ENCODE data around the gene GATB. TPM values are rescaled to one million over a fixed set of nuclear protein-coding genes. Genes with fewer than 3 reads are reported as not detected.

Gene GATB
- total RNA-seq, 1 donor from 2014 or later, result 14.2 TPM

- H3K36me3 ChIP-seq, result peaks cover 31% of the 10 kb centered on the region
- ATAC-seq, result no peak
- intact Hi-C loops (cut with DNase I), result no loop called here
- no peak overlapping the region for H3K4me3 ChIP-seq
- no peak for DNase-seq
- H3K4me1 ChIP-seq, result no peaks in the 10 kb centered on the region
- H3K27ac ChIP-seq, result no peak overlapping the region
- TF ChIP-seq CTCF (IDR thresholded peaks at IDR 0.05), result no peak
- H3K9me3 ChIP-seq, result no peaks in the 10 kb centered on the region
- no peaks in the 10 kb centered on the region for H3K27me3 ChIP-seq (ENCODE audit: low read depth)
These were observed 62.6 kb downstream of the GATB start for GRCh38 chr4:151698213-151698612.

- TF ChIP-seq CTCF (IDR thresholded peaks at IDR 0.05), result no peak
- DNase-seq (no peak), ATAC-seq (no peak)
- Histone ChIP-seq H3K4me1 (no peaks in the 10 kb centered on the region), H3K36me3 (peaks cover 2% of the 10 kb centered on the region), H3K27ac (no peak overlapping the region), H3K9me3 (no peaks in the 10 kb centered on the region), H3K27me3 (ENCODE audit: low read depth) (no peaks in the 10 kb centered on the region), H3K4me3 (no peak overlapping the region)
- intact Hi-C loops (cut with DNase I), result no loop called here
These were observed 65.7 kb downstream of the GATB start for GRCh38 chr4:151694961-151695720.

GRCh38 chr4:151692821-151693673 lies 67.8 kb downstream of the GATB start:
- TF ChIP-seq CTCF (IDR thresholded peaks at IDR 0.05), result no peak
- Histone ChIP-seq H3K36me3 (peaks cover 3% of the 10 kb centered on the region), H3K4me1 (peaks cover 6% of the 10 kb centered on the region), H3K27me3 (ENCODE audit: low read depth) (no peaks in the 10 kb centered on the region), H3K4me3 (no peak overlapping the region), H3K27ac (no peak overlapping the region), H3K9me3 (no peaks in the 10 kb centered on the region)
- no peak for ATAC-seq
- DNase-seq, result no peak
- intact Hi-C loops (cut with DNase I), result no loop called here

GRCh38 chr4:151692443-151692782 lies 68.4 kb downstream of the GATB start:
- DNase-seq (no peak), ATAC-seq (peak in 1 of 2 donors; percentile 24)
- no peak for TF ChIP-seq CTCF (IDR thresholded peaks at IDR 0.05)
- H3K9me3 ChIP-seq, result no peaks in the 10 kb centered on the region
- no peak overlapping the region for H3K4me3 ChIP-seq
- intact Hi-C loops (cut with DNase I), result no loop called here
- H3K36me3 ChIP-seq, result peaks cover 5% of the 10 kb centered on the region
- no peak overlapping the region for H3K27ac ChIP-seq
- H3K27me3 ChIP-seq (ENCODE audit: low read depth), result no peaks in the 10 kb centered on the region
- peaks cover 12% of the 10 kb centered on the region for H3K4me1 ChIP-seq

- Histone ChIP-seq H3K4me1 (peaks cover 18% of the 10 kb centered on the region), H3K27me3 (ENCODE audit: low read depth) (no peaks in the 10 kb centered on the region), H3K27ac (no peak overlapping the region), H3K4me3 (no peak overlapping the region), H3K9me3 (no peaks in the 10 kb centered on the region), H3K36me3 (peaks cover 5% of the 10 kb centered on the region)
- no peak for ATAC-seq
- no peak for TF ChIP-seq CTCF (IDR thresholded peaks at IDR 0.05)
- no peak for DNase-seq
- intact Hi-C loops (cut with DNase I), result no loop called here
These were observed 69.0 kb downstream of the GATB start for GRCh38 chr4:151691639-151692442.
